Measurements from ENCODE around the gene IQGAP2. TPM values are rescaled to one million over a fixed set of nuclear protein-coding genes. Genes with fewer than 3 reads are reported as not detected.

IQGAP2 gene
- total and polyA plus RNA-seq, 2 of the 8 experiments (the other 6 are each of a cell fraction or from before 2014, with no cell fraction given) = 19.7 to 66.0 TPM

DNA sequence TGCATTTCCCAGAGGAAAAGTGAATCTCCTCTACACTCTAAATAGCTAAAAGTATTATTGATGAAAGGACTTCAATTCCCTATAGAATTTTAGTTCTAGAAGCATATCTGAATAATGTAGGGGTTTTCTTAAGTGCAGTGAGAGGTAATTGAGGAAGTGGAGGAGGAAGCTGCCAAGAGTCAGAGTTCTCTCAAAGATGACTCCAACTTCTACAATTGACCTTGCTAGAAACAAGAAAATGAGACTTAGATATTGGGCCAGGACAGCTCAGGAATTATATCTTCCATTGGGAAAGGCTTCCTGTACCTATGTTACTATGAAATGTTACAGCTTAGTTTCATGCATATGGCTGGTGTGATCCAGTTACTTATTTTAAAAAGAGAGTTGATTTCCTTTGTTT is 302.5 kb downstream of the IQGAP2 start:
- Histone ChIP-seq H3K79me1 (ENCODE audit: low read depth, low read length) (no peaks in the 10 kb centered on the region), H2BK12ac (ENCODE audit: low read depth, low read length) (no peak overlapping the region), H2AFZ (ENCODE audit: low read length) (no peak overlapping the region), H2BK15ac (ENCODE audit: low read length) (no peak overlapping the region), H3K4me3 (ENCODE audit: extremely low read depth in 1 of 4, insufficient read depth in 2 of 4, low read depth in 3 of 4, low read length in 4 of 4) (no peak overlapping the region), H2BK5ac (ENCODE audit: low read depth, low read length) (no peak overlapping the region), H3K9ac (replicated peaks in 1 of 4; ENCODE audit: extremely low read depth in 1 of 4, low read depth in 3 of 4, low read length in 3 of 4) (no peak overlapping the region), H4K5ac (ENCODE audit: insufficient read length, low read depth, low read length) (no peak overlapping the region), H3K4me2 (ENCODE audit: insufficient read depth in 1 of 2, low read depth in 2 of 2, low read length in 2 of 2) (no peak overlapping the region), H2BK120ac (replicated peaks; ENCODE audit: low read depth, low read length) (no peak overlapping the region), H3K27me3 (replicated peaks in 1 of 4; ENCODE audit: control insufficient read depth in 3 of 4, extremely low read depth in 1 of 4, insufficient read depth in 3 of 4, low read length in 3 of 4) (no peaks in the 10 kb centered on the region), H3K4me1 (replicated peaks in 1 of 4; ENCODE audit: control insufficient read depth in 3 of 4, insufficient read depth in 4 of 4, low read length in 3 of 4) (no peaks in the 10 kb centered on the region), H3K36me3 (ENCODE audit: control insufficient read depth in 2 of 4, insufficient read depth in 4 of 4, low read length in 3 of 4) (peaks cover 0 to 10% (median 3%) of the 10 kb centered on the region in 4 experiments; a peak in 3 of 8 replicates), H3K23me2 (ENCODE audit: low read depth, low read length) (no peaks in the 10 kb centered on the region), H3K14ac (ENCODE audit: insufficient read length) (no peak overlapping the region), H3K23ac (ENCODE audit: insufficient read length) (no peak overlapping the region), H3K56ac (replicated peaks; ENCODE audit: insufficient read length, low read depth, low read length) (no peak overlapping the region), H3K27ac (ENCODE audit: low read depth, low read length) (no peak overlapping the region), H4K8ac (ENCODE audit: extremely low read depth, insufficient read depth, low read length) (no peak overlapping the region), H4K91ac (replicated peaks; ENCODE audit: insufficient read length, low read length) (no peak overlapping the region), H3K79me2 (ENCODE audit: control insufficient read depth in 1 of 2, insufficient read depth in 2 of 2, low read length in 2 of 2) (no peaks in the 10 kb centered on the region), H4K20me1 (replicated peaks in 1 of 2; ENCODE audit: control insufficient read depth in 1 of 2, insufficient read depth in 2 of 2, low read length in 2 of 2) (no peaks in the 10 kb centered on the region), H3K18ac (ENCODE audit: extremely low read depth, low read length) (no peak overlapping the region), H2AK5ac (ENCODE audit: low read depth, low read length) (no peak overlapping the region), H3K4ac (replicated peaks; ENCODE audit: insufficient read length, low read depth, low read length) (no peak overlapping the region), H2BK20ac (ENCODE audit: low read length) (no peak overlapping the region), H3K9me3 (ENCODE audit: insufficient read depth in 2 of 2, low read depth in 1 of 2, low read length in 1 of 2) (no peaks in the 10 kb centered on the region)
- DNase-seq (ENCODE audit: low read depth in 1 of 2, low spot score in 2 of 2) (no peak), FAIRE-seq (no peak)
- ChIA-PET CTCF (ENCODE audit: partially characterized antibody) (interaction anchor here (0.9 to 1.5 kb wide), 5 partner anchors 9 to 496 kb away, joined by 3 to 10 read pairs (median 3); no protein-coding TSS in a partner anchor), POLR2A (ENCODE audit: partially characterized antibody) (no interaction called here)
- TF ChIP-seq MAFK (IDR thresholded peaks at IDR 0.05; ENCODE audit: low read depth, low read length) (no peak), POLR2A (IDR thresholded peaks at IDR 0.05; ENCODE audit: control extremely low read depth in 1 of 2, low read depth in 2 of 2, low read length in 2 of 2) (no peak), NANOG (IDR thresholded peaks at IDR 0.05; ENCODE audit: insufficient read depth, low read depth, low read length, poor library complexity, severe bottlenecking) (no peak), BRCA1 (IDR thresholded peaks at IDR 0.05; ENCODE audit: low read depth, low read length) (no peak), RAD21 (IDR thresholded peaks at IDR 0.05 in 1 of 2, conservative IDR thresholded peaks at IDR 0.05 in 1 of 2; ENCODE audit: low read depth in 2 of 2, low read length in 2 of 2) (no peak), ASH2L (IDR thresholded peaks at IDR 0.05; ENCODE audit: low read length) (no peak), GTF2F1 (IDR thresholded peaks at IDR 0.05; ENCODE audit: borderline replicate concordance, low read depth, low read length) (no peak), SIN3A (conservative IDR thresholded peaks at IDR 0.05 in 1 of 2, IDR thresholded peaks at IDR 0.05 in 1 of 2; ENCODE audit: low read depth in 1 of 2, low read length in 2 of 2) (no peak), CBX5 (IDR thresholded peaks at IDR 0.05; ENCODE audit: low read depth, low read length) (no peak), TCF12 (IDR thresholded peaks at IDR 0.05; ENCODE audit: low read depth, low read length) (no peak), CEBPB (IDR thresholded peaks at IDR 0.05; ENCODE audit: low read depth, low read length) (no peak)
- TF ChIP-seq, protein P1, sequence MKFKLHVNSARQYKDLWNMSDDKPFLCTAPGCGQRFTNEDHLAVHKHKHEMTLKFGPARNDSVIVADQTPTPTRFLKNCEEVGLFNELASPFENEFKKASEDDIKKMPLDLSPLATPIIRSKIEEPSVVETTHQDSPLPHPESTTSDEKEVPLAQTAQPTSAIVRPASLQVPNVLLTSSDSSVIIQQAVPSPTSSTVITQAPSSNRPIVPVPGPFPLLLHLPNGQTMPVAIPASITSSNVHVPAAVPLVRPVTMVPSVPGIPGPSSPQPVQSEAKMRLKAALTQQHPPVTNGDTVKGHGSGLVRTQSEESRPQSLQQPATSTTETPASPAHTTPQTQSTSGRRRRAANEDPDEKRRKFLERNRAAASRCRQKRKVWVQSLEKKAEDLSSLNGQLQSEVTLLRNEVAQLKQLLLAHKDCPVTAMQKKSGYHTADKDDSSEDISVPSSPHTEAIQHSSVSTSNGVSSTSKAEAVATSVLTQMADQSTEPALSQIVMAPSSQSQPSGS (IDR thresholded peaks at IDR 0.05; ENCODE audit: low read length) = no peak
- TF ChIP-seq, protein P2, sequence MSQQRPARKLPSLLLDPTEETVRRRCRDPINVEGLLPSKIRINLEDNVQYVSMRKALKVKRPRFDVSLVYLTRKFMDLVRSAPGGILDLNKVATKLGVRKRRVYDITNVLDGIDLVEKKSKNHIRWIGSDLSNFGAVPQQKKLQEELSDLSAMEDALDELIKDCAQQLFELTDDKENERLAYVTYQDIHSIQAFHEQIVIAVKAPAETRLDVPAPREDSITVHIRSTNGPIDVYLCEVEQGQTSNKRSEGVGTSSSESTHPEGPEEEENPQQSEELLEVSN (IDR thresholded peaks at IDR 0.05) = no peak

Data from H1 (cell line).